Measurements from ENCODE around the gene RNF187.

GRCh38 chr1:228440761-228441500 lies 46.3 kb upstream of the RNF187 start:
- TF ChIP-seq ARNTL (CRISPR knock-in tag; IDR thresholded peaks at IDR 0.05; ENCODE audit: borderline replicate concordance, low read depth) (no peak), PATZ1 (CRISPR knock-in tag; IDR thresholded peaks at IDR 0.05; ENCODE audit: borderline replicate concordance) (no peak), PPARA (CRISPR knock-in tag; IDR thresholded peaks at IDR 0.05; ENCODE audit: borderline replicate concordance) (no peak), POU6F1 (CRISPR knock-in tag; IDR thresholded peaks at IDR 0.05; ENCODE audit: borderline replicate concordance, low read depth) (no peak), ZFP30 (CRISPR knock-in tag; IDR thresholded peaks at IDR 0.05) (no peak)

All from SK-N-SH treated with all-trans-retinoic acid at 6 μM for 48 hours (cell line).